ENCODE results near the gene KIF12. TPM values are rescaled to one million over a fixed set of nuclear protein-coding genes. Genes with fewer than 3 reads are reported as not detected.
"Not testable (repeated sequence)": the region's sequence is repeated elsewhere in the genome, so short reads cannot be mapped to it uniquely, and the experiment has no call there.

Gene KIF12
- total and polyA plus RNA-seq, 2 of the 13 experiments (the other 11 are each of a cell fraction or from before 2014, with no cell fraction given) = 1.8 to 12.5 TPM

- DNase-seq (ENCODE audit: low spot score); H3K9me3 ChIP-seq (ENCODE audit: low read length); H3K4me3 ChIP-seq (replicated peaks in 1 of 3; ENCODE audit: insufficient read depth in 1 of 3, low read depth in 2 of 3, low read length in 3 of 3); H2AFZ ChIP-seq (ENCODE audit: low read length); ATAC-seq; H3K27me3 ChIP-seq (ENCODE audit: control insufficient read depth in 1 of 2, insufficient read depth in 2 of 2, low read length in 2 of 2); FAIRE-seq; H4K20me1 ChIP-seq (ENCODE audit: insufficient read depth, low read length); BruUV-seq (replicated peaks); H3K36me3 ChIP-seq (replicated peaks in 1 of 2; ENCODE audit: control insufficient read depth in 1 of 2, insufficient read depth in 2 of 2, low read length in 2 of 2); in situ Hi-C loops (cut with HindIII; ENCODE audit: extremely low pct_ligation_motif_present, low pct_unique_long_range_greater_than_20kb): not testable (repeated sequence)
- ChIA-PET CTCF (ENCODE audit: low intra/inter-chr PET ratio, low total read pairs) (interaction anchor here (1.8 to 2.2 kb wide), 3 partner anchors 25 to 208 kb away, joined by 6 to 18 read pairs (median 14); no protein-coding TSS in a partner anchor), POLR2A (interaction anchor here (0.7 to 7.4 kb wide), 32 partner anchors 8 to 246 kb away, joined by 3 to 75 read pairs (median 5); partner anchors contain the start of genes COL27A1 and KIF12)
- peaks cover 80% of the 10 kb centered on the region for H3K4me1 ChIP-seq (ENCODE audit: insufficient read depth, low read length)
- peaks cover 12% of the 10 kb centered on the region for H3K79me2 ChIP-seq (ENCODE audit: insufficient read depth, low read length)
- H3K27ac ChIP-seq (ENCODE audit: extremely low read length, insufficient read depth, low read length) = peak overlapping the region; percentile 98
- H3K9ac ChIP-seq (ENCODE audit: insufficient read depth, low read depth, low read length) = peak overlapping the region; percentile 84; the same call in 1 of the 2 replicates
- intact Hi-C loops (cut with micrococcal nuclease; ENCODE audit: unreplicated experiment) = loop anchor here (1.0 to 5.0 kb wide), 5 partner anchors 25 to 208 kb away; partner anchors contain the start of gene COL27A1
- H3K4me2 ChIP-seq (ENCODE audit: low read depth, low read length) = peak overlapping the region; percentile 83
- 60% methylated on average over 12 of the region's 13 CpGs for whole genome bisulfite sequencing (ENCODE audit: low lambda C conversion rate)
- TF ChIP-seq UBTF (CRISPR knock-in tag; IDR thresholded peaks at IDR 0.05) = 0 out of 2 replicates have a peak, but pooled peaks have one; percentile 0
- TF ChIP-seq SAFB2 (CRISPR knock-in tag; IDR thresholded peaks at IDR 0.05; ENCODE audit: borderline replicate concordance, low read depth) = 0 out of 2 replicates have a peak, but pooled peaks have one; percentile 43
- TF ChIP-seq ISL2 (CRISPR knock-in tag; IDR thresholded peaks at IDR 0.05) = 0 out of 2 replicates have a peak, but pooled peaks have one; percentile 6
- 0 out of 2 replicates have a peak, but pooled peaks have one; percentile 17 for TF ChIP-seq NCOA1 (CRISPR knock-in tag; IDR thresholded peaks at IDR 0.05)
- 0 out of 2 replicates have a peak, but pooled peaks have one; percentile 2 for TF ChIP-seq GZF1 (CRISPR knock-in tag; IDR thresholded peaks at IDR 0.05)
- 0 out of 2 replicates have a peak, but pooled peaks have one; percentile 3 for TF ChIP-seq BCL3 (CRISPR knock-in tag; IDR thresholded peaks at IDR 0.05)
- 0 out of 2 replicates have a peak, but pooled peaks have one; percentile 0 for TF ChIP-seq ZBTB10 (CRISPR knock-in tag; IDR thresholded peaks at IDR 0.05; ENCODE audit: borderline replicate concordance)
- 0 out of 2 replicates have a peak, but pooled peaks have one; percentile 5 for TF ChIP-seq SPEN (CRISPR knock-in tag; IDR thresholded peaks at IDR 0.05; ENCODE audit: low read depth)
- 0 out of 2 replicates have a peak, but pooled peaks have one; percentile 7 for TF ChIP-seq ZBTB37 (CRISPR knock-in tag; IDR thresholded peaks at IDR 0.05)
- TF ChIP-seq THAP9 (CRISPR knock-in tag; IDR thresholded peaks at IDR 0.05; ENCODE audit: borderline replicate concordance) = peak; percentile 6; the same call in 1 of the 2 replicates
These were observed 16.2 kb downstream of the KIF12 start for GRCh38 chr9:114082763-114083412.
